Stimulated activated CD8-positive, alpha-beta memory T cell treated with anti-CD3 and anti-CD28 coated beads, Interleukin-15, amount 100 ng/mL, for 48 hours (primary cell): ENCODE results near the gene MON2.
"Not testable (repeated sequence)": the region's sequence is repeated elsewhere in the genome, so short reads cannot be mapped to it uniquely, and the experiment has no call there.

Experiments
- DNase-seq, 2 donors: peaks; one replicate each; pipeline ENCODE4 v3.0.0-alpha.2; 2020; ENCODE audit warnings: low read depth in 2 of 2

The MON2 gene

GRCh38 chr12:62466594-62467491 lies at the start of gene MON2:
MON2 (plus strand) TSS chr12:62466826; CDS start chr12:62467208, 382 bp downstream.
- peak; percentile 85 to 86 for DNase-seq

- DNase-seq, result no peak
These were observed 40.5 kb upstream of the MON2 start for GRCh38 chr12:62426089-62426488.

DNA sequence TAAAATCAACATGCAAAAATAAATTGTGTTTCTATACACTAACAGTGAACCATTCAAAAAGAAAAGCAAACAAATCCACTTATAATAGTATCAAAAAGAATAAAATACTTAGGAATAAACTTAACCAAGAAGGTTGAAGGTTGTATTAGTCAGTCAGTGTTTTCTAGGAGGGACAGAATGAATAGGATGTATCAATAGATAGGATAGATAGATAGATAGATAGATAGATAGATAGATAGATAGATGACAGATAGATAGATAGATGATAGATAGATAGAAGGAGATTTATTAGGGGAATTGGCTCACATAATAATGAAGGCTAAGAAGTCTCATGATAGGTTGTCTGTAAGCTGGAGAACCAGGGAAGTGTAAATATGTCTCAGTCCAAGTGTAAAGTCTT lies 37.2 kb upstream of the MON2 start:
- no peak for DNase-seq

GRCh38 chr12:62434494-62435302 lies 31.9 kb upstream of the MON2 start:
- no peak for DNase-seq

- DNase-seq, result peak in 1 of 2 donors; percentile 4
These were observed 31.1 kb upstream of the MON2 start for GRCh38 chr12:62435303-62436163.

DNA sequence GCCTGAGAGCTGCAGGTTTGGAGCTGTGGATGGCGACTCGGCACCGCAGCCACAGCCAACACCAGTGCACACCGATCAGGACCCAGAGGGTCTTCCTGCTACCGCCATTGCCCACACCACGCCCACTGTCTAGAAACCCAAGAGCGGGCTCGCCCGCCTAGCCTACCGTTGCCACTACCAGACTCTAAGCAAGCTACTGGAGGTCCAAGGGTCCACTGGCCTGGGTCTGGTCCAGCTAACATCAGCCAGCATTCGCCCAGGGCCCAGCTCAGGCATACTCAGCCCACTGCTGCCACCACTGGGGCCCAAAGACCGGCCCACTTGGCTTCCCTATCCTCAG lies 30.5 kb upstream of the MON2 start:
- DNase-seq, result no peak

DNA sequence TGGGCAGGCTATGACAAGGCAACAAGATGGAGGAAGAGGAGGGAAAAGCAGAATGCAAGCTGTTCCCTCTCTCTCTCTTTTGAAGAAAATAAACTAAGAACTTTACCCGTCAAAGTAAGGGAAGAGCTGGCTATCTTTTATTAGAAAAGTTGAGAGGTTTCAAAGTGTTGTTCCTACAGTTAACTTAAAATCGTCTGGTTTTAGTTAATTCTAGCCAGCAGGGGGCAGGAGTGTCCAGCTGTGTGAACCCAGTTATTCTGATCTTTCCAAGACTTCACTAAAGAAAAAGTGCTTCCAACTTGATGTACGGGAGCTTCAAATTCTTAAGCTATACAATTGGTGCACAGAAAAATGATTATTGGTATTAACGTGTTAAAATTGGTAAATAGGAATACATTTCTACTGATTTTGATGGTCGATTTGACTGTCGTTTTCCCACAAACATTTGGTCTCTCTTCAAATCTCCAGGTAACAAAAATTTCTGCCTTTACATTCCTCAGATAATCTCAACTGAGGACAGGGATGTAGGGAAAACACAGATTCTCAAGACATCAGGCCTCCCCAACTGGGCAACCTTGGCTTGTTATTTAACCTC lies 28.4 kb upstream of the MON2 start:
- no peak for DNase-seq

- DNase-seq, result no peak
These were observed 19.7 kb upstream of the MON2 start for GRCh38 chr12:62446754-62447452.

DNA sequence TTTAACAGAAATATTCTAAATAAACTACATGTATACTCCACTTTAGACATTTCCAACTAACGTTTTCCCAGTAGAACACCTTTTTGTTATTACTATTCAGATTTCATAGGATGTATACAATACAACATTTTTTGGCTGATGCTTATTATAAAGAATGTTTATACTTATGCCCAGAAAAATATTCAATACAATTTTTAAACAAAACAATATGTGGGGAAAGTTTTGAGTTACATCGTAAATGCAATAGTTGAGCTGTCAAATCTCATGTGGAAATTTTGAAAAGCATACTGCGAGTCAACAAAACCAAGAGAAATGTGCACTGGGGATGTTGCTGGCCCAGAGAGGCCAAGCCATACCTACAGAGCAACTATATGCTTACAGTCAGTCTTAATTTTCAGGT lies 18.2 kb upstream of the MON2 start:
- no peak for DNase-seq

GRCh38 chr12:62455429-62455828 lies 11.2 kb upstream of the MON2 start:
- not testable (repeated sequence) for DNase-seq

DNA sequence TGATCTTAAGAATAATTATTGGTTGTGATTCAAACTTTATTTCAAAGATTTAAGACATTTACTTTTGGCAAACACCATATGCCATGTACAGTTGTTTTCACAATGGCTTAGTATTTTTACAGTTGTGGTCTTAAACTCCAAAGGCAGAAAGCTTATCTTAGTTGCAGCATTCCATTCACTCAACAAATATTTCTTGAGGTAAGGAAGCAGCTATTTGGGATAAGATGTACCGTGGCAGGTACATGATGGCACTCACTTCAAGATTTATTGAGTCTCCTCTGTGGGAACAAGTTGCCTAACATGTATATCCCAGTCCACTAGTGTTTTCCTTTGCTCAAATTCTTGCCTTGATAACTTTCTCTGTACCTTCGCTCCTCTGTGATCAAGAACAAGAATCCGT lies 8.0 kb upstream of the MON2 start:
- DNase-seq, result no peak

DNA sequence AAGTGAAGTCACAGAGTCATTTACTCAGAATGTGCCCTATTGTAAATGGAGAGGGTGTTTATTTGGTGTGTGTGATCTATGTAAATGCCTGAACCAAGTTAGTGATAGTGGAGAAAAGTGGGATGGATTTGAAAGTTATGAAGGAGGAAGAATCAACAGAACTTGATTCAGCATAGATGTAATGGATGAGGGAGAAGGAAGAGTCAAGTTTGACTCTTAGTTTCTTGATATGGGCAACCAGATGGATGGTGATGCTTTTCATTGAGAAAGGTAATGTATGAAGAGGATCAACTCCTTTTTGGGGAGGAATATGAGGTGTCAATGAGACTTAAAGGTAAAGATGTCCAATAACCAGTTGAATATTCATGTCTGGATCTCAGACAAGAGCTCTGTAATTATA lies 6.7 kb upstream of the MON2 start:
- DNase-seq, result no peak

DNA sequence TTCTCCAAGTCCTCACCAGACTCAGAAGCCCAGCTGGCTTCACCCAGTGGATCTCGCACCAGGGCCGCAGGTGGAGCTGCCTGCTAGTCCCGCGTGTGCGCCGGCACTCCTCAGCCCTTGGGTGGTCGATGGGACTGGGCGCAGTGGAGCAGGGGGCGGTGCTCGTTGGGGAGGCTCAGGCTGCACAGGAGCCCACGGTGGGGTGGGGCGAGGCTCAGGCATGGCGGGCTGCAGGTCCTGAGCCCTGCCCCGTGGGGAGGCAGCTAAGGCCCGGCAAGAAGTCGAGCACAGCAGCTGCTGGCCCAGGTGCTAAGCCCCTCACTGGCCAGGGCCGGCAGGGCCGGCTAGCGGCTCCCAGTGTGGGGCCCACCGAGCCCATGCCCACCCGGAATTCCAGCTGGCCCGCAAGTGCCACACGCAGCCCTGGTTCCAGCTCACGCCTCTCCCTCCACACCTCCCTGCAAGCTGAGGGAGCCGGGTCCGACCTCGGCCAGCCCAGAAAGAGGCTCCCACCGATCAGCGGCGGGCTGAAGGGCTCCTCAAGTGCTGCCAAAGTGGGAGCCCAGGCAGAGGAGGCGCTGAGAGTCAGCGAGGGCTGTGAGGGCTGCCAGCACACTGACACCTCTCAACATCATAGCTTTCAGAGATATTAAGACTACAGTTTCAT lies 5.3 kb upstream of the MON2 start:
- DNase-seq, result not testable (repeated sequence)

- DNase-seq, result not testable (repeated sequence)
These were observed 3.4 kb upstream of the MON2 start for GRCh38 chr12:62463252-62463651.

- DNase-seq, result no peak
These were observed 520 bp upstream of the MON2 start for GRCh38 chr12:62466018-62466593.

GRCh38 chr12:62468397-62468796 lies 1.8 kb downstream of the MON2 start:
- DNase-seq, result no peak

- DNase-seq, result no peak
These were observed 2.3 kb downstream of the MON2 start for GRCh38 chr12:62468935-62469334.

- no peak for DNase-seq
These were observed 3.1 kb downstream of the MON2 start for GRCh38 chr12:62469704-62470103.

DNA sequence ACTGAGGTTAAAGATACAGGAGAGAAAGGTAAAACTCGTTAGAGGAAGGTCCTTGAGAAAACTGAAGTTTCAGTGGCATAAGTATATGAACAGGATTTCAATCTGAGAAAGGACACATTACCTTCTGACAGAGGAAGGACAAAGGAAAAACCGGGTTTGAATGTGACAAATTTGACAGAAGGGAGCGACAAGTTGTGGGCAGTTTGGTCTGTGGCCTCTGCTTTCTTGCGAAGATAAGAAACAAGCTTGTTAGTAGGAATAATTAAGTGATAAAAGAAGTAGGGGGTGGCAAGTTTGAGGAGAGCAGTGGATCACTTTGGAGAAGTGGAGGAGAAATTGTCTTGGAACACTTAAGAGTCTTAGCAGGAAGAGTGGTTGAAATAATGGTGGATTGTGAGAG lies 5.1 kb downstream of the MON2 start:
- DNase-seq, result no peak

DNA sequence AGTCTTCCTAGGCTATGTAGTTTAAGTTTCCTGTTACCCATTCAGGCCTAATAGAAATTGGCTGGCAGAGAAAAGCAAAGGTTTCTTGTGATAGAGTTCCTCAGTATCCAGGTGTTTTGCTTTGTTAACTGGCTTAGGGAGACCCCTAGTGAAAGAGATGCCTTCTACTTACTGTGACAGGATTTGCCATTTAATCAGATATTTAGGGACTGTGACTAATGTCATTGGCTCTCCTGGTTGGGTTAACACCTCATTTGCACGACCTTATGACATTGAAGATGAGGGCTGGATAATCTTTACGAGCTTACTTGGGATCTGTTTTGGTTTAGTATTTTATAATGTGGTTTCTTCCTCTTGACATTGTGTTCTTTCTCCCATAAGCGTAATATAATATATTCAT lies 5.8 kb downstream of the MON2 start:
- DNase-seq, result no peak
